GM12878 (cell line): ENCODE measurements around the gene TBCB. TPM values are rescaled to one million over a fixed set of nuclear protein-coding genes. Genes with fewer than 3 reads are reported as not detected.

Experiments used
- ATAC-seq: fragments of 200-7000 bp; cut with Tn5 transposase; 3 replicates; pipeline ENCODE4 v1.9.1; 2020; ENCODE audit warnings: mild to moderate bottlenecking, moderate library complexity
- BruUV-seq: library from RNA; stranded (reverse); fragments of 400-500 nt; replicated peaks from 2 replicates; lab custom pipeline; 2021; lab: Mats Ljungman, UMichigan
- CTCF ChIA-PET: fragments of 300-600 bp; sonication (Branson Sonifier 250); formaldehyde crosslinking; extraction: SDS; loops from one replicate; lab custom pipeline; 2021; ENCODE audit warnings: inconsistent platforms; lab: Yijun Ruan, JAX
- POLR2A ChIA-PET: fragments of 350-600 bp; formaldehyde crosslinking; extraction: SDS; loops from one replicate; lab custom pipeline; 2021; ENCODE audit warnings: inconsistent platforms; lab: Charles Lee
- RAD21 ChIA-PET: fragments of 300-600 bp; sonication (Branson Sonifier 250); formaldehyde crosslinking; loops from one replicate; lab custom pipeline; 2023; ENCODE audit warnings: antibody characterized with exemption; ENCODE audit not compliant: unreplicated experiment; lab: Charles Lee
- SMC1A ChIA-PET: fragments of 300-600 bp; sonication (Branson Sonifier 250); formaldehyde crosslinking; loops from one replicate; lab custom pipeline; 2023; ENCODE audit not compliant: unreplicated experiment, uncharacterized antibody; lab: Charles Lee
- DNase-seq: peaks from one replicate; pipeline ENCODE4 v3.0.0-alpha.2; 2011; ENCODE audit warnings: low read depth, low spot score
- FAIRE-seq: peaks from 3 replicates; lab custom pipeline; 2011; peaks lifted over from hg19 to GRCh38; lab: Jason Lieb, UNC
- H2AFZ ChIP-seq: 2 replicates; pipeline ENCODE4 v1.6.0; 2011; ENCODE audit warnings: low read depth, low read length, control low read depth; ENCODE audit not compliant: control insufficient read depth
- H3K27ac ChIP-seq: 2 replicates; pipeline ENCODE4 v1.5.1; 2011; ENCODE audit warnings: control low read depth; ENCODE audit not compliant: control insufficient read depth, insufficient read depth
- H3K27me3 ChIP-seq, 2 experiments: replicated peaks in 1 of 2; 2 replicates each; pipeline versions ENCODE4 v1.6.0 to v1.6.1; 2011; ENCODE audit warnings: low read length in 1 of 2; ENCODE audit not compliant: control insufficient read depth in 2 of 2, insufficient read depth in 2 of 2
- H3K36me3 ChIP-seq, 2 experiments: 2 replicates each; pipeline ENCODE4 v1.5.1; 2011; ENCODE audit warnings: low read length in 1 of 2; ENCODE audit not compliant: control insufficient read depth in 2 of 2, insufficient read depth in 2 of 2
- H3K4me1 ChIP-seq: 2 replicates; pipeline ENCODE4 v1.6.1; 2011; ENCODE audit warnings: mild to moderate bottlenecking, low read length, moderate library complexity, mixed read lengths; ENCODE audit not compliant: control insufficient read depth, insufficient read depth
- H3K4me2 ChIP-seq: 2 replicates; pipeline ENCODE4 v1.6.0; 2011; ENCODE audit warnings: control low read depth; ENCODE audit not compliant: control insufficient read depth, insufficient read depth
- H3K4me3 ChIP-seq: fragments of 200-600 bp; sonication (generic); 2 replicates; pipeline ENCODE4 v1.5.1; 2016
- H3K79me2 ChIP-seq: 2 replicates; pipeline ENCODE4 v1.6.0; 2011; ENCODE audit warnings: low read length; ENCODE audit not compliant: control insufficient read depth, insufficient read depth
- H3K9ac ChIP-seq: 2 replicates; pipeline ENCODE4 v1.8.0; 2011; ENCODE audit warnings: low read length, control low read depth, mixed read lengths; ENCODE audit not compliant: control insufficient read depth, insufficient read depth
- H3K9me3 ChIP-seq: replicated peaks from 3 replicates; pipeline ENCODE4 v1.5.1; 2011; ENCODE audit warnings: mild to moderate bottlenecking, low read length; ENCODE audit not compliant: control insufficient read depth, insufficient read depth
- H4K20me1 ChIP-seq: 2 replicates; pipeline ENCODE4 v1.6.0; 2011; ENCODE audit not compliant: control insufficient read depth, insufficient read depth
- ETV6 ChIP-seq, 2 experiments: fragments of 450-650 bp in 1 of 2; IDR thresholded peaks in 1 of 2; conservative IDR thresholded peaks in 1 of 2; 2 replicates each; pipeline ENCODE4 v1.6.1; 2014; ENCODE audit warnings: antibody characterized with exemption in 1 of 2, borderline replicate concordance in 1 of 2, low read depth in 1 of 2, mild to moderate bottlenecking in 1 of 2, moderate library complexity in 1 of 2
- ZNF217 ChIP-seq: fragments of 450-650 bp; IDR thresholded peaks from 2 replicates; pipeline ENCODE4 v1.6.1; 2017; ENCODE audit warnings: antibody characterized with exemption, mild to moderate bottlenecking
- WGBS: methylation state at CpG from one replicate; pipeline ENCODE4 v1.1.6; 2016; ENCODE audit warnings: low lambda C conversion rate; ENCODE audit not compliant: insufficient replicate concordance, insufficient coverage; ENCODE audit errors: missing lambda C conversion rate; 5-methylcytosine and 5-hydroxymethylcytosine counted together
- in situ Hi-C: fragments of 300-500 bp; cut with MboI; formaldehyde crosslinking; loops from 9 replicates; pipeline ENCODE4 v1.14.3; 2018; ENCODE audit warnings: mixed read lengths
- intact Hi-C: fragments of 100-400 bp; cut with micrococcal nuclease; formaldehyde crosslinking; loops from one replicate; pipeline ENCODE4 v1.14.2; 2022; ENCODE audit not compliant: unreplicated experiment
- polyA plus RNA-seq, 11 experiments: library from polyadenylated mRNA; depleted of rRNA in 4 of 11; unstranded in 6 of 11; stranded (reverse) in 5 of 11; fragments of >200 nt; fragmentation: Nextera tagmentation in 4 of 11; fragmentation: Illumina TruSeq in 1 of 11; extraction: Ambion mirVana in 4 of 11; extraction: Trizol in 1 of 11; gene quantifications; 1 replicate in 1 of 11; 2 replicates in 10 of 11; pipeline versions ENCODE4 v1.2.1 to v1.2.3, GENCODE V29; 2011 to 2016; ENCODE audit warnings: inconsistent platforms in 2 of 11, missing spikeins in 2 of 11, low read depth in 1 of 11
- total RNA-seq, 4 experiments: library from RNA; depleted of rRNA in 3 of 4; stranded (reverse); fragments of >200 nt in 3 of 4; fragmentation: Illumina TruSeq in 1 of 4; extraction: Trizol in 1 of 4; gene quantifications; 2 replicates each; pipeline versions ENCODE4 v1.2.1 to v1.2.3, GENCODE V29; 2013 to 2021
- TF ChIP-seq, protein P1 (sequence below): fragments of 150-350 bp; IDR thresholded peaks from 2 replicates; pipeline ENCODE4 v1.6.1; 2016; ENCODE audit warnings: low read depth, low read length
- TF ChIP-seq, protein P2 (sequence below): fragments of 450-650 bp; IDR thresholded peaks from 2 replicates; pipeline ENCODE4 v1.6.1; 2017; ENCODE audit warnings: borderline replicate concordance

TBCB gene
- total and polyA plus RNA-seq, 10 of the 15 experiments (the other 5 are each of a cell fraction or from before 2014, with no cell fraction given) = 9.4 to 193 (median 126) TPM

DNA sequence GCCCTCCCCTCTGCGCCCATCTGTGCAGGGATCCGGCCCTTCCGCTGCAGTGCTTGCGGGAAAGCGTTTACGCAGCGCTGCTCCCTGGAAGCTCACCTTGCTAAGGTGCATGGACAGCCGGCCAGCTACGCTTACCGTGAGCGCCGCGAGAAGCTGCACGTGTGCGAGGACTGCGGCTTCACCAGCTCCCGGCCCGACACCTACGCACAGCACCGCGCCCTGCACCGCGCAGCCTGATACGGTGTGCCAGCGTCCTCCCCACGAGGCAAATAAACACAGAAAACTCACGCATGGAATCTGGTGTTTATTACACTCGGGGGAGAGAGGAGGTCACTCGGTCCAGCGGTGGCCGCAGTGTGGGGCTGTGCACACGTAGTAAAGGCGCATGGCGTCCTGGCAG is 1.8 kb upstream of the TBCB start:
- Histone ChIP-seq H3K27ac (no peak overlapping the region), H3K9me3 (no peaks in the 10 kb centered on the region), H4K20me1 (no peaks in the 10 kb centered on the region), H3K4me2 (peak overlapping the region; percentile 72), H3K4me1 (peaks cover 9% of the 10 kb centered on the region), H3K4me3 (peak overlapping the region; percentile 89), H3K9ac (no peak overlapping the region), H2AFZ (no peak overlapping the region), H3K27me3 (no peaks in the 10 kb centered on the region), H3K36me3 (peaks cover 0 to 4% of the 10 kb centered on the region in 2 experiments), H3K79me2 (peaks cover 24% of the 10 kb centered on the region)
- DNase-seq (no peak), ATAC-seq (no peak), FAIRE-seq (no peak)
- intact Hi-C loops = loop anchor here (10.0 kb wide), 1 partner anchor 1261 kb away; the partner anchor contains the start of gene ZNF527
- ChIA-PET RAD21 (interaction anchor here (1.9 kb wide), 1 partner anchor 99 kb away, joined by 5 read pairs; the partner anchor contains the start of gene ALKBH6), CTCF (interaction anchor here (1.8 kb wide), 1 partner anchor 57 kb away, joined by 6 read pairs; no protein-coding TSS in a partner anchor), POLR2A (interaction anchor here (0.5 to 0.6 kb wide), 2 partner anchors 103 to 518 kb away, joined by 3 to 4 read pairs; no protein-coding TSS in a partner anchor), SMC1A (no interaction called here)
- no TSS peak for BruUV-seq
- 96% methylated on average over 34 of the region's 34 CpGs for WGBS
- TF ChIP-seq ETV6 (conservative IDR thresholded peaks at IDR 0.05 in 1 of 2, IDR thresholded peaks at IDR 0.05 in 1 of 2; ENCODE audit: borderline replicate concordance in 1 of 2, low read depth in 1 of 2) (no peak), ZNF217 (no peak)
- TF ChIP-seq, protein P1, sequence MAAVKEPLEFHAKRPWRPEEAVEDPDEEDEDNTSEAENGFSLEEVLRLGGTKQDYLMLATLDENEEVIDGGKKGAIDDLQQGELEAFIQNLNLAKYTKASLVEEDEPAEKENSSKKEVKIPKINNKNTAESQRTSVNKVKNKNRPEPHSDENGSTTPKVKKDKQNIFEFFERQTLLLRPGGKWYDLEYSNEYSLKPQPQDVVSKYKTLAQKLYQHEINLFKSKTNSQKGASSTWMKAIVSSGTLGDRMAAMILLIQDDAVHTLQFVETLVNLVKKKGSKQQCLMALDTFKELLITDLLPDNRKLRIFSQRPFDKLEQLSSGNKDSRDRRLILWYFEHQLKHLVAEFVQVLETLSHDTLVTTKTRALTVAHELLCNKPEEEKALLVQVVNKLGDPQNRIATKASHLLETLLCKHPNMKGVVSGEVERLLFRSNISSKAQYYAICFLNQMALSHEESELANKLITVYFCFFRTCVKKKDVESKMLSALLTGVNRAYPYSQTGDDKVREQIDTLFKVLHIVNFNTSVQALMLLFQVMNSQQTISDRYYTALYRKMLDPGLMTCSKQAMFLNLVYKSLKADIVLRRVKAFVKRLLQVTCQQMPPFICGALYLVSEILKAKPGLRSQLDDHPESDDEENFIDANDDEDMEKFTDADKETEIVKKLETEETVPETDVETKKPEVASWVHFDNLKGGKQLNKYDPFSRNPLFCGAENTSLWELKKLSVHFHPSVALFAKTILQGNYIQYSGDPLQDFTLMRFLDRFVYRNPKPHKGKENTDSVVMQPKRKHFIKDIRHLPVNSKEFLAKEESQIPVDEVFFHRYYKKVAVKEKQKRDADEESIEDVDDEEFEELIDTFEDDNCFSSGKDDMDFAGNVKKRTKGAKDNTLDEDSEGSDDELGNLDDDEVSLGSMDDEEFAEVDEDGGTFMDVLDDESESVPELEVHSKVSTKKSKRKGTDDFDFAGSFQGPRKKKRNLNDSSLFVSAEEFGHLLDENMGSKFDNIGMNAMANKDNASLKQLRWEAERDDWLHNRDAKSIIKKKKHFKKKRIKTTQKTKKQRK = no peak
- TF ChIP-seq, protein P2, sequence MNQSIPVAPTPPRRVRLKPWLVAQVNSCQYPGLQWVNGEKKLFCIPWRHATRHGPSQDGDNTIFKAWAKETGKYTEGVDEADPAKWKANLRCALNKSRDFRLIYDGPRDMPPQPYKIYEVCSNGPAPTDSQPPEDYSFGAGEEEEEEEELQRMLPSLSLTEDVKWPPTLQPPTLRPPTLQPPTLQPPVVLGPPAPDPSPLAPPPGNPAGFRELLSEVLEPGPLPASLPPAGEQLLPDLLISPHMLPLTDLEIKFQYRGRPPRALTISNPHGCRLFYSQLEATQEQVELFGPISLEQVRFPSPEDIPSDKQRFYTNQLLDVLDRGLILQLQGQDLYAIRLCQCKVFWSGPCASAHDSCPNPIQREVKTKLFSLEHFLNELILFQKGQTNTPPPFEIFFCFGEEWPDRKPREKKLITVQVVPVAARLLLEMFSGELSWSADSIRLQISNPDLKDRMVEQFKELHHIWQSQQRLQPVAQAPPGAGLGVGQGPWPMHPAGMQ = no peak
- in situ Hi-C loops = loop anchor here (10.0 kb wide), 1 partner anchor 371 kb away; the partner anchor contains the start of gene ZNF566
